NCI-H2196 (cell line): ENCODE results near the gene MAP3K5.
A peak's percentile ranks its signal among the peaks of the same experiment; 100 is the strongest.
"Not testable (repeated sequence)": the region's sequence is repeated elsewhere in the genome, so short reads cannot be mapped to it uniquely, and the experiment has no call there.

ENCODE experiments used
- DNase-seq: peaks from one replicate; lab custom pipeline; 2025; ENCODE audit not compliant: unreplicated experiment; lab: John Stamatoyannopoulos, UW

The MAP3K5 gene

GRCh38 chr6:136793363-136793762 is 1.1 kb upstream of the MAP3K5 start:
- DNase-seq, result no peak

GRCh38 chr6:136792095-136792409 is 225 bp downstream of the MAP3K5 start:
- no peak for DNase-seq

- peak; percentile 32 for DNase-seq
These were observed 782 bp downstream of the MAP3K5 start for GRCh38 chr6:136791296-136792094.

GRCh38 chr6:136790411-136791295 is 1.6 kb downstream of the MAP3K5 start:
- DNase-seq, result no peak

GRCh38 chr6:136789440-136789839 is 2.8 kb downstream of the MAP3K5 start:
- DNase-seq, result not testable (repeated sequence)

- no peak for DNase-seq
These were observed 4.0 kb downstream of the MAP3K5 start for GRCh38 chr6:136788069-136788902.

- DNase-seq, result no peak
These were observed 4.6 kb downstream of the MAP3K5 start for GRCh38 chr6:136787726-136788068.

GRCh38 chr6:136786658-136787057 is 5.6 kb downstream of the MAP3K5 start:
- DNase-seq, result no peak

GRCh38 chr6:136784910-136785746 is 7.1 kb downstream of the MAP3K5 start:
- no peak for DNase-seq

- no peak for DNase-seq
These were observed 8.0 kb downstream of the MAP3K5 start for GRCh38 chr6:136784271-136784664.

GRCh38 chr6:136783495-136784270 is 8.6 kb downstream of the MAP3K5 start:
- no peak for DNase-seq

GRCh38 chr6:136783021-136783420 is 9.3 kb downstream of the MAP3K5 start:
- no peak for DNase-seq

- no peak for DNase-seq
These were observed 10.1 kb downstream of the MAP3K5 start for GRCh38 chr6:136782021-136782770.

GRCh38 chr6:136780972-136781371 is 11.3 kb downstream of the MAP3K5 start:
- no peak for DNase-seq

GRCh38 chr6:136779682-136780081 is 12.6 kb downstream of the MAP3K5 start:
- no peak for DNase-seq

GRCh38 chr6:136777651-136778050 is 14.6 kb downstream of the MAP3K5 start:
- no peak for DNase-seq

GRCh38 chr6:136775548-136775947 is 16.7 kb downstream of the MAP3K5 start:
- no peak for DNase-seq

- DNase-seq, result no peak
These were observed 17.2 kb downstream of the MAP3K5 start for GRCh38 chr6:136775081-136775480.
